Liver (tissue), 9 donors: ENCODE results near the gene ZMAT5. TPM values are rescaled to one million over a fixed set of nuclear protein-coding genes. Genes with fewer than 3 reads are reported as not detected.

Experiments used
- DNase-seq: peaks from one replicate; pipeline ENCODE4 v3.0.0-alpha.2; 2017; ENCODE audit warnings: low spot score
- H3K27ac ChIP-seq, 2 donors: one replicate each; pipeline ENCODE4 v1.7.0; 2013; ENCODE audit warnings: inconsistent platforms in 2 of 2, low read length in 2 of 2, control low read depth in 1 of 2, low read depth in 1 of 2, mild to moderate bottlenecking in 1 of 2
- H3K27me3 ChIP-seq, 4 donors: one replicate each; pipeline versions ENCODE4 v1.6.1 to v1.7.0; 2013; ENCODE audit warnings: low read length in 3 of 4, inconsistent platforms in 1 of 4, mild to moderate bottlenecking in 1 of 4, moderate library complexity in 1 of 4; ENCODE audit not compliant: control insufficient read depth in 4 of 4, insufficient read depth in 4 of 4
- H3K36me3 ChIP-seq, 4 donors: one replicate each; pipeline versions ENCODE4 v1.6.1 to v1.7.0; 2013; ENCODE audit warnings: low read length in 3 of 4, mild to moderate bottlenecking in 3 of 4, low read depth in 1 of 4, moderate library complexity in 1 of 4; ENCODE audit not compliant: control insufficient read depth in 4 of 4, insufficient read depth in 3 of 4
- H3K4me1 ChIP-seq, 4 donors: one replicate each; pipeline versions ENCODE4 v1.6.1 to v1.7.0; 2013; ENCODE audit warnings: low read length in 3 of 4, mild to moderate bottlenecking in 3 of 4, moderate library complexity in 1 of 4; ENCODE audit not compliant: control insufficient read depth in 4 of 4, insufficient read depth in 4 of 4
- H3K4me3 ChIP-seq, 3 donors: one replicate each; pipeline versions ENCODE4 v1.6.1 to v1.7.0; 2013; ENCODE audit warnings: low read length in 3 of 3, control low read depth in 1 of 3, low read depth in 1 of 3, mild to moderate bottlenecking in 1 of 3
- H3K9ac ChIP-seq, 2 donors: one replicate each; pipeline ENCODE4 v1.7.0; 2013; ENCODE audit warnings: low read length in 2 of 2, mild to moderate bottlenecking in 2 of 2, moderate library complexity in 2 of 2, control low read depth in 1 of 2, low read depth in 1 of 2
- H3K9me3 ChIP-seq, 4 donors: one replicate each; pipeline versions ENCODE4 v1.6.1 to v1.7.0; 2013; ENCODE audit warnings: low read length in 3 of 4; ENCODE audit not compliant: control insufficient read depth in 4 of 4
- EGR1 ChIP-seq, 2 donors: IDR thresholded peaks; 2 replicates each; pipeline ENCODE4 v1.6.1; 2016 to 2018; ENCODE audit warnings: antibody characterized with exemption in 2 of 2, low read depth in 2 of 2
- FOXA1 ChIP-seq: IDR thresholded peaks from 2 replicates; pipeline ENCODE4 v1.6.1; 2016; ENCODE audit warnings: antibody characterized with exemption
- FOXA2 ChIP-seq: IDR thresholded peaks from 2 replicates; pipeline ENCODE4 v1.6.1; 2016; ENCODE audit warnings: antibody characterized with exemption
- GABPA ChIP-seq, 2 donors: IDR thresholded peaks in 1 of 2; conservative IDR thresholded peaks in 1 of 2; 2 replicates each; pipeline ENCODE4 v1.6.1; 2016; ENCODE audit warnings: antibody characterized with exemption in 2 of 2, mild to moderate bottlenecking in 1 of 2, moderate library complexity in 1 of 2
- HNF4A ChIP-seq, 2 donors: conservative IDR thresholded peaks; 2 replicates each; pipeline ENCODE4 v1.6.1; 2016; ENCODE audit warnings: antibody characterized with exemption in 2 of 2, mild to moderate bottlenecking in 2 of 2
- HNF4G ChIP-seq: IDR thresholded peaks from 2 replicates; pipeline ENCODE4 v1.6.1; 2016; ENCODE audit warnings: antibody characterized with exemption
- JUND ChIP-seq, 2 donors: IDR thresholded peaks; 2 replicates each; pipeline ENCODE4 v1.6.1; 2016; ENCODE audit warnings: antibody characterized with exemption in 2 of 2
- NR2F2 ChIP-seq: IDR thresholded peaks from 2 replicates; pipeline ENCODE4 v1.6.1; 2016; ENCODE audit warnings: antibody characterized with exemption
- RAD21 ChIP-seq, 2 donors: IDR thresholded peaks; 2 replicates each; pipeline ENCODE4 v1.6.1; 2016; ENCODE audit warnings: antibody characterized with exemption in 2 of 2, mild to moderate bottlenecking in 2 of 2
- RXRA ChIP-seq, 2 donors: IDR thresholded peaks; 2 replicates each; pipeline ENCODE4 v1.6.1; 2017 to 2018; ENCODE audit warnings: antibody characterized with exemption in 2 of 2, mild to moderate bottlenecking in 1 of 2
- SP1 ChIP-seq: IDR thresholded peaks from 2 replicates; pipeline ENCODE4 v1.6.1; 2018; ENCODE audit warnings: antibody characterized with exemption, mild to moderate bottlenecking
- TAF1 ChIP-seq: conservative IDR thresholded peaks from 2 replicates; pipeline ENCODE4 v1.6.1; 2016; ENCODE audit warnings: antibody characterized with exemption, mild to moderate bottlenecking
- YY1 ChIP-seq: IDR thresholded peaks from 2 replicates; pipeline ENCODE4 v1.6.1; 2016; ENCODE audit warnings: antibody characterized with exemption, mild to moderate bottlenecking
- WGBS: extraction: QIAGEN DNeasy Blood & Tissue Kit; methylation state at CpG from one replicate; pipeline ENCODE4 v1.1.7; 2013; 5-methylcytosine and 5-hydroxymethylcytosine counted together
- polyA plus RNA-seq, 2 donors: library from polyadenylated mRNA; stranded (reverse) in 1 of 2; unstranded in 1 of 2; fragments of 200-250 nt in 1 of 2; fragments of >200 nt in 1 of 2; fragmentation: Nextera tagmentation in 1 of 2; extraction: Ambion mirVana in 1 of 2; gene quantifications; one replicate each; pipeline versions ENCODE4 v1.2.1 to v1.2.3, GENCODE V29; 2013 to 2015
- total RNA-seq, 2 donors: library from RNA; depleted of rRNA; stranded (reverse); fragments of >200 nt; gene quantifications; one replicate each; pipeline ENCODE4 v1.2.3, GENCODE V29; 2014
- TF ChIP-seq, protein P1 (sequence below): fragments of 150-350 bp; IDR thresholded peaks from 2 replicates; pipeline ENCODE4 v1.5.1; 2017; ENCODE audit warnings: improper control_type of control experiment, low read depth, low read length; ENCODE audit not compliant: missing input control
- TF ChIP-seq, protein P2 (sequence below): IDR thresholded peaks from 2 replicates; pipeline ENCODE4 v1.6.1; 2016; ENCODE audit warnings: antibody characterized with exemption
- TF ChIP-seq, protein P3 (sequence below): IDR thresholded peaks from 2 replicates; pipeline ENCODE4 v1.6.1; 2016; ENCODE audit warnings: antibody characterized with exemption
- TF ChIP-seq, protein P4 (sequence below): IDR thresholded peaks from 2 replicates; pipeline ENCODE4 v1.6.1; 2016; ENCODE audit warnings: antibody characterized with exemption, mild to moderate bottlenecking
- TF ChIP-seq, protein P5 (sequence below): IDR thresholded peaks from 2 replicates; pipeline ENCODE4 v1.6.1; 2016; ENCODE audit warnings: antibody characterized with exemption
- donor health status: healthy.
- donor health status: healthy.
- donor health status: healthy.
- donor health status: healthy.
- donor health status: healthy.

ZMAT5 gene
- total and polyA plus RNA-seq, 4 donors: 9.2 to 18.8 (median 13.5) TPM

DNA sequence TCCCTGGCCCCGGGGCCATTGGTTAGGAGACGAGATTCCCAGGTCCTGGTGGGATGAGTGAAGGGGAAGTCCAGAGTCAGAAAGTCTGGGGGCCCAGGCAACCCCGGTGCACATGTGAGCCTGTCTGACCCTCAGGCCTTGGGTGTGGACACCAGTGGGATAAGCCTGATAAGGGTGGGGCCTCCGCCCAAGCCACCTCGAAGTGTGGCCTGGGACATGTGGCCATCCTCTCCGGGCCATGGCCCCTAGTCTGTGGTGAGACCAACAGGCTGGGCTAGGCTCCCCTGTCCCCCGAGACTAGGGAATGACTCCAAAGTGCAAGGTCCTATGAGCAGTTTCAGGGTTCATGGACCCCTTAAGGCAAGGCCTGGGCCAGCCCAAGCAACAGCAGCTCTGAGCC is 40.7 kb downstream of the ZMAT5 start:
- Histone ChIP-seq H3K9ac (no peak overlapping the region), H3K4me3 (no peak overlapping the region), H3K36me3 (peaks cover 0 to 8% (median 3%) of the 10 kb centered on the region in 4 donors), H3K4me1 (no peaks in the 10 kb centered on the region), H3K27me3 (no peaks in the 10 kb centered on the region), H3K9me3 (no peaks in the 10 kb centered on the region), H3K27ac (no peak overlapping the region)
- TF ChIP-seq, protein P1, sequence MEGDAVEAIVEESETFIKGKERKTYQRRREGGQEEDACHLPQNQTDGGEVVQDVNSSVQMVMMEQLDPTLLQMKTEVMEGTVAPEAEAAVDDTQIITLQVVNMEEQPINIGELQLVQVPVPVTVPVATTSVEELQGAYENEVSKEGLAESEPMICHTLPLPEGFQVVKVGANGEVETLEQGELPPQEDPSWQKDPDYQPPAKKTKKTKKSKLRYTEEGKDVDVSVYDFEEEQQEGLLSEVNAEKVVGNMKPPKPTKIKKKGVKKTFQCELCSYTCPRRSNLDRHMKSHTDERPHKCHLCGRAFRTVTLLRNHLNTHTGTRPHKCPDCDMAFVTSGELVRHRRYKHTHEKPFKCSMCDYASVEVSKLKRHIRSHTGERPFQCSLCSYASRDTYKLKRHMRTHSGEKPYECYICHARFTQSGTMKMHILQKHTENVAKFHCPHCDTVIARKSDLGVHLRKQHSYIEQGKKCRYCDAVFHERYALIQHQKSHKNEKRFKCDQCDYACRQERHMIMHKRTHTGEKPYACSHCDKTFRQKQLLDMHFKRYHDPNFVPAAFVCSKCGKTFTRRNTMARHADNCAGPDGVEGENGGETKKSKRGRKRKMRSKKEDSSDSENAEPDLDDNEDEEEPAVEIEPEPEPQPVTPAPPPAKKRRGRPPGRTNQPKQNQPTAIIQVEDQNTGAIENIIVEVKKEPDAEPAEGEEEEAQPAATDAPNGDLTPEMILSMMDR: no peak
- TF ChIP-seq FOXA2: no peak
- no peak for TF ChIP-seq RXRA (IDR thresholded peaks at IDR 0.05)
- no peak for TF ChIP-seq TAF1
- no peak for TF ChIP-seq GABPA (IDR thresholded peaks at IDR 0.05 in 1 of 2, conservative IDR thresholded peaks at IDR 0.05 in 1 of 2)
- no peak for TF ChIP-seq HNF4G
- TF ChIP-seq RAD21 (IDR thresholded peaks at IDR 0.05): no peak
- TF ChIP-seq EGR1 (IDR thresholded peaks at IDR 0.05; ENCODE audit: low read depth in 2 of 2): no peak
- TF ChIP-seq, protein P2, sequence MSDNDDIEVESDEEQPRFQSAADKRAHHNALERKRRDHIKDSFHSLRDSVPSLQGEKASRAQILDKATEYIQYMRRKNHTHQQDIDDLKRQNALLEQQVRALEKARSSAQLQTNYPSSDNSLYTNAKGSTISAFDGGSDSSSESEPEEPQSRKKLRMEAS: no peak
- TF ChIP-seq SP1: no peak
- TF ChIP-seq, protein P3, sequence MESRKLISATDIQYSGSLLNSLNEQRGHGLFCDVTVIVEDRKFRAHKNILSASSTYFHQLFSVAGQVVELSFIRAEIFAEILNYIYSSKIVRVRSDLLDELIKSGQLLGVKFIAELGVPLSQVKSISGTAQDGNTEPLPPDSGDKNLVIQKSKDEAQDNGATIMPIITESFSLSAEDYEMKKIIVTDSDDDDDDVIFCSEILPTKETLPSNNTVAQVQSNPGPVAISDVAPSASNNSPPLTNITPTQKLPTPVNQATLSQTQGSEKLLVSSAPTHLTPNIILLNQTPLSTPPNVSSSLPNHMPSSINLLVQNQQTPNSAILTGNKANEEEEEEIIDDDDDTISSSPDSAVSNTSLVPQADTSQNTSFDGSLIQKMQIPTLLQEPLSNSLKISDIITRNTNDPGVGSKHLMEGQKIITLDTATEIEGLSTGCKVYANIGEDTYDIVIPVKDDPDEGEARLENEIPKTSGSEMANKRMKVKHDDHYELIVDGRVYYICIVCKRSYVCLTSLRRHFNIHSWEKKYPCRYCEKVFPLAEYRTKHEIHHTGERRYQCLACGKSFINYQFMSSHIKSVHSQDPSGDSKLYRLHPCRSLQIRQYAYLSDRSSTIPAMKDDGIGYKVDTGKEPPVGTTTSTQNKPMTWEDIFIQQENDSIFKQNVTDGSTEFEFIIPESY: no peak
- TF ChIP-seq, protein P4, sequence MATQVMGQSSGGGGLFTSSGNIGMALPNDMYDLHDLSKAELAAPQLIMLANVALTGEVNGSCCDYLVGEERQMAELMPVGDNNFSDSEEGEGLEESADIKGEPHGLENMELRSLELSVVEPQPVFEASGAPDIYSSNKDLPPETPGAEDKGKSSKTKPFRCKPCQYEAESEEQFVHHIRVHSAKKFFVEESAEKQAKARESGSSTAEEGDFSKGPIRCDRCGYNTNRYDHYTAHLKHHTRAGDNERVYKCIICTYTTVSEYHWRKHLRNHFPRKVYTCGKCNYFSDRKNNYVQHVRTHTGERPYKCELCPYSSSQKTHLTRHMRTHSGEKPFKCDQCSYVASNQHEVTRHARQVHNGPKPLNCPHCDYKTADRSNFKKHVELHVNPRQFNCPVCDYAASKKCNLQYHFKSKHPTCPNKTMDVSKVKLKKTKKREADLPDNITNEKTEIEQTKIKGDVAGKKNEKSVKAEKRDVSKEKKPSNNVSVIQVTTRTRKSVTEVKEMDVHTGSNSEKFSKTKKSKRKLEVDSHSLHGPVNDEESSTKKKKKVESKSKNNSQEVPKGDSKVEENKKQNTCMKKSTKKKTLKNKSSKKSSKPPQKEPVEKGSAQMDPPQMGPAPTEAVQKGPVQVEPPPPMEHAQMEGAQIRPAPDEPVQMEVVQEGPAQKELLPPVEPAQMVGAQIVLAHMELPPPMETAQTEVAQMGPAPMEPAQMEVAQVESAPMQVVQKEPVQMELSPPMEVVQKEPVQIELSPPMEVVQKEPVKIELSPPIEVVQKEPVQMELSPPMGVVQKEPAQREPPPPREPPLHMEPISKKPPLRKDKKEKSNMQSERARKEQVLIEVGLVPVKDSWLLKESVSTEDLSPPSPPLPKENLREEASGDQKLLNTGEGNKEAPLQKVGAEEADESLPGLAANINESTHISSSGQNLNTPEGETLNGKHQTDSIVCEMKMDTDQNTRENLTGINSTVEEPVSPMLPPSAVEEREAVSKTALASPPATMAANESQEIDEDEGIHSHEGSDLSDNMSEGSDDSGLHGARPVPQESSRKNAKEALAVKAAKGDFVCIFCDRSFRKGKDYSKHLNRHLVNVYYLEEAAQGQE: no peak
- TF ChIP-seq FOXA1: no peak
- TF ChIP-seq JUND (IDR thresholded peaks at IDR 0.05): no peak
- TF ChIP-seq HNF4A (conservative IDR thresholded peaks at IDR 0.05): no peak
- no peak for TF ChIP-seq YY1
- no peak for TF ChIP-seq NR2F2
- TF ChIP-seq, protein P5, sequence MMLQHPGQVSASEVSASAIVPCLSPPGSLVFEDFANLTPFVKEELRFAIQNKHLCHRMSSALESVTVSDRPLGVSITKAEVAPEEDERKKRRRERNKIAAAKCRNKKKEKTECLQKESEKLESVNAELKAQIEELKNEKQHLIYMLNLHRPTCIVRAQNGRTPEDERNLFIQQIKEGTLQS: no peak
- peak; percentile 70 for DNase-seq
- WGBS: 73% methylated on average over 7 of the region's 7 CpGs
